NCI-H1930 (cell line): Measurements from ENCODE around the gene ABHD8.

Source experiments
- DNase-seq, 2 experiments: peaks; one replicate each; lab custom pipeline; 2025; lab: John Stamatoyannopoulos, UW

ABHD8 gene

DNA sequence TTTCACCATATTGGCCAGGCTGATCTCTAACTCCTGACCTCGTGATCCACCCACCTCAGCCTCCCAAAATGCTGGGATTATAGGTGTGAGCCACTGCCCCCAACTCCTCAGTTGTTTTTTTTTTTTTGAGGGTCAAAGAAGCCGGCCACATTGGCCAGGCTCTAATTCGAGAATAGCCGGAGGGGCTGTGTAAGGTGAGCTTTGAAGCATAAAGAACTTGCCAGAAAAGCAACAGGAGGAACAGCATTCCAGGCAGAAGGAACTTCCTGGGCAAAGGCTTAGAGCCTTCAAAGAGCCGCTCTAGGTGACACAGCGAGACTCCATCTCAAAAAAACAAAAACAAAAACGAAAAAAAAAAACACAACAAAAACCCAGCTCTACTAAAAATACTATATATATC, 37.2 kb downstream of the ABHD8 start:
- DNase-seq = no peak

DNA sequence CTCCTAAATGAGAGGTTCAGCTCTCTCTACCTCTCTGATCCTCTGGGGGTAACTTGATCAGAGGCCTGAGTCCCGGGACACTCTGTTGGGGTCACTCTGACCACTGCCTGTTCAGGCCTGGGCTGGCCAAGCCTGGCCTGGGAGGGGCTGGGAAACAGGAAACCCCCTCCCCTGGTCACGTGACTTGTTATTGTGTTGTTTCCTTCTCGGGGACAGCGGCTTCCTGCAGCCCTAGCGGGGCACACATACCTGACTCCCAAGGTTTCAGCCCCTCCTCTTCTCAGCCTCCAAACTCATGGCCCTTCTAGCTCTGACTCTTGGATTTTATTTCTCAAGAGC, 38.6 kb downstream of the ABHD8 start, which contains the start of gene USHBP1:
TSS of gene USHBP1 (minus strand) at position 105 of the 339 bp plus-strand sequence. CDS start 446 bp downstream, outside the sequence.
- DNase-seq = no peak

DNA sequence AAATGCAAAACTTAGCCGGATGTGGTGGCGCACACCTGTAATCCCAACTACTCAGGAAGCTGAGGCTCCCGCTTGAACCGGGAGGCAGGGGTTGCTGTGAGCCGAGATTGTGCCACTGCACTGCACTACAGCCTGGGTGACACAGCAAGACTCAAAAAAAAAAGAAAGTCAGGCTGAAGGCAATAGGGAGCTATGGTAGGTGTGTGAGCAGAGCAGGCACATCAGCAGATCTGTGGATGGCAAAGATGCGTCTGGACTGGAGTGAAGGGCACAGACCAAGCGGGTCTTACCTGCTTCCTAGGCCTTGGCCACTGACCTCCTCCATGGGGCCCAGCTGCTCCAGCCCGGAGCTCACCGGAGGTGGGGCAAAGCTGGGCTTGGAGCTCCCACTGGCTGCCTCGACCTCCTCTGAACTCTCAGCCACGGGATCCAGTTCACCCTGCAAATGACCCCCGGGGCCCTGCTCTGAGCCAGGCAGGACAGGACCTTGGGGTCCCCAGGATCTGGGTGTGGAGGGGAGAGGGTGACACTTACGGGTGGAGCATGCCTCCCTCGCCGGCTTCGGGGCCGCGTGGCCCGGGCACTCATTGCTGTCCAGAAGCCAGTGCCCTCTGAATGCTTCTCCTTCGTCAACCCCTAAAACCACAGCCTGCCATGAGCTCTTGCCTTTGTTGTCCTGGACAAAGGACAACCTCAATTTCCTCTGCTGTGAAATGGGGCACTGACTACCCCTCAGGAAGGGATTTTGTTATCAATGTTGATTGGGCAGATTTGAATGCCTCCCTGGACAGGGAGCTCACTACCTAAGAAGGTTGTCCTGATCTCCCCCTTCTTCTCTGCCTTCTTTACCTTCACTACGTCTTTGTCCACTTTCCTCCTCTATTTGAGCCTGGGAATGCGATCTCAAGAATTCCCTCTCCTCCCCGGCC, 39.2 kb downstream of the ABHD8 start:
- no peak for DNase-seq

DNA sequence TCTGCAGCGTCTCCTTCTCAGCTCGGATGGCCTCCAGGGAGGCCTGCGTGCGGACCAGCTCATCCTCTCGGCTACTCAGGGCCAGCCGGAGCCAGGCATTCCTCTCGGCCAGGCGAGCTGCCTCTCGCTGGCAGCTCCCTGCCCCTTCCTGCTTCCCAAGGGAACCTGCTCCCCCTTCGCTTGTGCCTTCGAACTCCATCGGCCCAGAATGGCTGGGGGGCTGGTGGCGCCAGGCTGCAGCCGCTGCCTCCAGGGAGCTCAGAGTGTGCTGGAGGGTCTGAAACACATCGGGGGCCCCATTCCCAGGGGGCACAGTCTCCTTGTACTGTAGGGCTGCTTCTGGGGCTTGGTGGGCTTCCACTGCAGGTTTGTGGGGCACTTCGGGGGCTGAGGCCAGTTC, 40.7 kb downstream of the ABHD8 start:
- no peak for DNase-seq

DNA sequence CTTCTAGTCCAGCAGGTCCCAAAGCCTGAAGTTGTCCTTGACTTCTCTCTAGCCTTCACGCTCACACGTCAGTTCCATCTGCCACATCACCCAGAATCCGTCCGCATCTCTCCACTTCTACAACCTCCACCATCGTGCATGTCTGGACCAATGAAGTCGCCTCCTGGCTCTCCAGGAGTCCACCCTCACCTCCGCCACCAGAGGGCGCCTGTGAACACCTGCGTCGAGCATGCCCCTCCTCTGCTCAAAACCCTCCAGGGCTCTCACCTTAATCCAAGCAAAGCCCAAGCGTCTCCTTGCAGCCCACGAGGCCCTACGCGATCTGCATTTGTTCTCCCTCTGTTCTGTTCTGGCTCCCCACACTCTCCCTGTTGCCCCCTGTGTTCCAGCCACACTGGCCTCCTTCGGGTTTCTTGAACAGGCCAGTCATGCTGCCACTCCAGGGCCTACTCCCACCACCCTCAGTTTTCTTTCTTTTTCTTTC, 42.3 kb downstream of the ABHD8 start:
- DNase-seq = peak; percentile 36 to 66

DNA sequence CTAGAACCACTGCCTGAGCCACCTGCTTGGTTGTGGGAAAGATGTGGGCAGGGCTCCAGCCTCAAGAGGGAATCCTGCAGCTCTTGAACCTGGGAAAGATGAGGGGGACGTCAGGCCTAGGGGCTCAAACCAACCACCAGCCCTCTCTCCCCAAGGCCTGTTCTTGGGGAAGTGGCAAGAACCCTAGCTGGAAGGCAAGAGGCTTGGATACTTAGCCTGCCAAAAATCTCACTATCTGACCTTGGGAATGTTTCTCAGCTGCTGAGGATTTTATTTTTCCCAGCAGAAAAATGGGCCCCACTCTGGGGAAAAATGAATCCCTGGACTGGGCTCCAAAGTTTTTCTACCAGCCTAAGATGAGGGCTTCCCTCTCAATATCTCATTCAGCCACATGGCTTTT, 43.3 kb downstream of the ABHD8 start:
- no peak for DNase-seq

DNA sequence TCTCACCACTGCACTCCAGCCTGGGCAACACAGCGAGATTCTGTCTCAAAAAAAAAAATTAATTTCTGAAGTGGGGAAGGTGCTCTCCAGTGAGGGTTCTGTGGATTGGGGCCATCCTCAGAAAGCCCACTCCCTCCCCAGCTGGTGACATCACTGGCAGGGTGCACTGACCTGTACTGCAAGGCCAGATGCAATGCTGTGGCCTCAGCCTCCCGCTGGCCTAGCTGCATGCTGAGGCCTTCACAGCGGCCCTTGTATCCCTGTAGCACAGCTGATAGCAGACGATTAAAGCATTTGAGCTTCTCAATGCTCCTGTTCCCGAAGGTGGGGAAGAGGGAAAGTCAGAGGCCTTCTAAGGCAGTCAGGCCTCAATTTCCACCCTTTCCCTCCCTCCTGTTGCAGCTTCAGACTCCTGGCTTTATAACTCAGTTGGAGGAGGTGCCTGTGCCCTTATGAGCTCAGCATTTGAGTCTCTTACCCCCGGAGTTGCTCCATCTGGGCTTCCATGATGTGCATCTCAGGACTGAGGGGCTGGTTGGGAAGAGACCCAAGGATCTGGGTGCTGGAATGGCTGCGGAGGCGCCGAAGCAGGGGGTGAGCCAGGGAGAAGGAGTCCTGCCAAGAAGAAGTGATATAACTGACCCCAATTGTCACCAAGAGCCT, 44.0 kb downstream of the ABHD8 start:
- DNase-seq = no peak

DNA sequence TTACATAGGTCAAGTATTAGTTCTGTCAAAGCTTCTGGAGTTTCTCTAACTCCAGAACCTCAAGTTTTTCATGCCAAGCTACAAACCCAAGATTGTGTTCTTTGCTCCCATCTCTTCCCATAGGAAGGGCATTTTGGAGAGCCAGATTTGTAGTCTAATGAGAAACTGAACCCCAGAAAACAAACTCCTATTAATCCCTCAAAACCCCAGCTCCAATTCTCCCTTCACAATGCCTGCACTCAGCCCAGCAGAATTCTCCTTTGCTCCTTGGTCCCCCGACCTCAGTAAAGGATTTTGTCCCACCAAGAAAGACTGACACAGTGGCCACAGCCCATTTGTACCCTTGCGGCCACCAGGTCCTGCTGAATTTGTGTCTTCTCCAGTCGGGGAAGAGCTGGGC, 47.1 kb downstream of the ABHD8 start:
- DNase-seq = no peak

DNA sequence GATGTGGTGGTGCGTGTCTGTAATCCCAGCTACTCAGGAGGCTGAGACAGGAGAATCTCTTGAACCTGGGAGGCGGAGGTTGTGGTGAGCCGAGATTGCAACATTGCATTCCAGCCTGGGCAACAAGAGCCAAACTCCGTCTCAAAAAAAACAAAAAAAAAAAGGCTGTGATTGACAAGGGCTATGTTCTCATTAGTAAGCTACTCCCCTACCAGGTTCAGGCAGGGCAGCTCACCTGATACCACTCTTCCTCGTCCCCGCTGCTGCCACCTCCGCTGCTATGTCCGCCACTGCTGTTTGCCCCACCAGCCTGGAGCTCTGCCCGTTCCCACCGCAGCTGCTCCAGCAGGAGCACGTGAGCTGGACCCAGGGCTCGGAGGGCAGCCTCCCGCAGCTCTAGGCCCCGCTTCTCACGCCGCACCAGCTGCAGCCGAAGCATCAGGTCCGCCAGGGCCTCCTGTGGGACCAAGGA, 48.0 kb downstream of the ABHD8 start:
- no peak for DNase-seq

DNA sequence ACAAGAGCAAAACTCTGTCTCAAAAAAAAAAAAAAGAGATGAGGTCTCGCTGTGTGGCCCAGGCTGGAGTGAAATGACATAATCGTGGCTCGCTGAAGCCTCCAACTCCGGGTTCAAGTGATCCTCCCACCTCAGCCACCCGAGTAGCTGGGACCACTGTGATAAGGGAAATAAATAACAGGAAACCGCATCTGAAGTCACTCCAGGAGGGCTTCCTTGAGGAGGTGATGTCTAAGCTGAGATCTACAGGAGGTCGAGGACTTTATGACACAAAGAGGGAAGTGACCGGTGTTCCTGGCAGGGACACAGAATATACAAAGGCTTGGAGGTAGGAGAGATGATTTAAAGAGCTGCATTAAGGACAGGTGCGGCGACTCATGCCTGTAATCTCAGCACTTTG, 48.6 kb downstream of the ABHD8 start:
- DNase-seq = no peak

DNA sequence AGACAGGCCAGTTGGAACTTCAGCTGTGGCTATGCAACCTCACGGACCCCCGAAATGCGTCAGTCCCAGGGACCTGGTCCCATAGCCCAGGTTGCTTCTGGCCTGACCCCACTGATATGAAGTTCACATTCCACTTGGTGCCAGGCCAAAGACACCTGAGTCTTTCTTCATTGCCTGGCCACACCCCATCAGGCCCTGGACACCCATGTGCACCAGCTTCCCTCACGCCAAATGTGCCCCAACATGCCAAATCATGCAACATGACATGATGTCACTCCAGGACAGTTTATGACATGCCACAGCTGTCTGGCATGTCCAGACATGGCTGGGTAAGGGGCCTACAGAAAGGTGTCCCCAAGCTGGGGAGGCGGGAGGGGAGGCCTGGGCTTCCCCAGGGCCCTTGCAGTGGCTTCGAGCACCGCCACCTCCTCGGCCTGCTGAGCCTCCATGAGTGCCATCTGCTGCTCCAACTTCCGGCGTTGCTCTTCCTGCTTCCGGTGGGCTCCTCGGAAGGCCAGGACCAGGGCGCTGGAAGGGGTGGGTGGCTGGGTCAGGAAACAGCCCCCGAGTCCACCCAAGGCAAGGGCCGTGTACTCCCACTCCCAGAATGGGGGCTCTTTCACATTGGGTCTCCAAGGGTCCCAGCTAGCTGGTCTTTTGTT, 53.2 kb downstream of the ABHD8 start:
- no peak for DNase-seq

DNA sequence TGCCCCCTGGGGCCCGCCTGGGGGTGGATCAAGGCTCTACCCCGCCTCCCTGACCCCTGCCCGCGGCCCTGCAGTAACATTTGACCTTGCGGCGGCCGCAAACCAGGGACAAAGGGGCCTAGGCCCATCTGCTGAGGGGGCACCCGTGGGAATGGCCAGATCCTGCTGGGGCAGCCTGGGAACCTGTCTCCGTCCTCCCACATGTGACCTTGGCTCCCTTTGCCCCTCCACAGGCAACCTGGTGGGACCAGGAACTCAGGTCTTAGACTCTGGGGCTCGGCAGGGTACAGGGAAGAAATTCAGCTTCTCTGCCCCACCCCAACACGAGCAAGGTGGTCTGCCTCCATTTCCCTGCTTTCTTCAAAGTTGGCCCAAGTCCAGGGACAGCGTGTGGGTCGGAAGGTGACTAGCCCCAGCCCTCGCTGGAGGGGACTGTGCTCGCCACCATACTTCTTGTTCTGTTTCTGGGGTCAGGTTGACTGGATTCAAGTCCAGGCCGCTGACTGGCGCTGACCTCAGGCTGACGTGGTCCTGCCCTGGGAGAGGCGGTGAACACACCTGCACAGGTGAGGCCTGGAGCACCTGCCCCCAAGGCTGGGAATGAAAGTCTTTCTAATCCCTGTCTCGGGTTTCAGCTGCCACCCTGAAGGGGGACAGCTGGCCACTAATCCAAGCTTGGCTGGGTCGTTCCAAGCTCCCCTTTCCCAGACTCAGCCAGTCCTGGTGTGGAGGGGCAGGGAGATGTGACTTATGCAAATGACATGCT, 55.0 kb downstream of the ABHD8 start:
- DNase-seq = no peak

DNA sequence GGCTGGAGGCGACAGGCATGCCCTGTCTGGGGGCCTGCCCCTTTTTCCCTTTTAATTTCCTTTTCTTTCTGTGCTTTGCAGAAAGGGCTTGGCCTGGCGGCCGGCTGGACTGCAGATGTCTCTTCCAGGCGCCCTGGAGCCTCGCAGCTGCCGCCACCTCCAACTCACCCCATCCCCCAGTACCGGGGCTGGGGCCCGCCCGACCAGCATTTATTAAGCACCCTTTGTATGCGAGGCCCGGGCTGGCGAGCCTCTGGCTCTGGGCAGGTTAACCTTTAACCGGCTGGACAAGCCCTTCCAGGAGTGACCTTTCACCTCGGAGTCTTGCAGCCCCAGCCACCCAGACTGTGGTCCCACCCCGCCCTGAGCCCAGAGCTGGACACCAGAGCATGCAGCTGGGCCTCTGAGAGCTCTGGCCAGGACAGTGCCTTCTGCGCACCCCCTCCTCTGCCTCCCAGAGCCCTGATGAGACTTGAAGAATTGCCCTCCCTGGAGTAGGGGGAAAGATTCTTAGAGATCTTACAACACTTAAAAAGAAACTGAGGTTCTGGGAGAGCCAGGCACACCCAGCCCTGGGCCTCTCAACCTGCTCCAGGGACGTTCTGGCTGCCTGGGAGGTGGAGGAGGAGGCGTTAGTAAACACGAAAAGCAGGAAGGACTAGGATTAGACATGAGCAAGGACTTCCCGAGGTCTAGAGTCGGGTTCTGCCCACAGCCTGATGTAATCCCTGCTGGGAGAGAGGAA, 56.4 kb downstream of the ABHD8 start:
- no peak for DNase-seq

DNA sequence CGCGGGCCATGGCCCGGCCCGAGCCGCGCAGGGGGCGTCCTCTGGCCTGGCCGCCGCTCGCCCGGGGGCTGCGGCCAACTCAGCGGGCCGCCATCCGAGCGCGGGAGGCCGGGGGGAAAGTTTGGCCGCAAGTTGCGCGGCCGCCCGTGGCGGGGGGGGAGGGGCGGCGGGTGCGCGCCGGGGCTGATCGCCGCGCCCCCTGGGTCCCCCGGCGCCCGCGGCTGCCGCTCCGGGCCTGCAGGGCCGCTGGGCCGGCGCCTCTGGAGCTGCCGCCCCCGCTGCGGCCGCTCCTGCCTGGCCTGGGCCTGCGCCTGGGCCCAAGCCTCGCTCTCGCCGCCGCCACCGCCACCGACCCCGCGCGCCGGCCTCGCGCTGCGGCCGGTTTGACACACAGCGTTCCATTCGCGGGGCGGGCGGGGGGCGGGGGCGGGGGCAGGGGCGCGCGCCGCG, 57.7 kb downstream of the ABHD8 start, which contains the start of gene NR2F6:
TSS of gene NR2F6 (minus strand) at position 385 of the 450 bp plus-strand sequence. CDS start 699 bp downstream, outside the sequence.
- DNase-seq = no peak

DNA sequence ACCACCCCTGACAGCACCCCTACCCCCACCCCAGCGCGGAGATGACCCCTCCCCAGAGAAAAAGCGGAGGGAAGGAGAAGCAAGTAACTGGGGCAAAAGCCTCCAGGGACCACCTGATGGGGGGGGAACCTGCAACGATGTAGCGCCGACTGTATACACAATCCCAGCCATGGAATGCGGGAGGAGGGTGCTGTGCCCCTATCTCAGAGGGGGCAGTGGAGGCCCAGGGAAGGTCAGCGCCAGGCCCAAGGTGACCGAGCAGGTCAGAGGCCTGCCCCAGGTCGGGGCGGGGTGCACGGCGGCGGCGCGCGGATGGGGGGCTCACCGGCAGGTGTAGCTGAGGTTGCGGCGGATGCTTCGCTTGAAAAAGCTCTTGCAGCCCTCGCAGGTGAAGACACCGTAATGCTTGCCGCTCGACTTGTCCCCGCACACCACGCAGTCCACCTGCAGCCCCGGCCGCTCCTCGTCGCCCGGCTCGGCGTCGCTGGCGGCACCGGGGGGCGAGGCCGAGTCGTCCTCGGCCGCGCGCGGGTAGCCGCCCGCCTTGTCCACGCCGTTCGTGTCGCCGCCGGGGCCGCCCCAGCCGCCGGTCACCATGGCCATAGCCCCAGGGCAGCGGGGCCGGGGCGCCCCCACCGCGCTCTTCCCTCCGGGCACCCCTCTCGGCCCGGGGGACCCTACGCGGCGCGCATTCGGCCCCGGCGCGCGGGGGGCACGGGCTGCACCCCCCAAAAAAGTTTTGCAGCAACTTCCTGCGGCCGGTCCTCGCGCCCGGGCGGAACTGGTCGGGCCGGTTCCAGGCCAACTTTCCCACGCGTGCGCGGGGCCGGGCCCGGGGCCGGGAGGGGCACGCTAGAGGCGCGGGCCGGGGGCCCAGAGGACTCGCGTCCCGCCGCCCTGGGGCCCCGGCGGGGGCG, 58.3 kb downstream of the ABHD8 start:
- no peak for DNase-seq

DNA sequence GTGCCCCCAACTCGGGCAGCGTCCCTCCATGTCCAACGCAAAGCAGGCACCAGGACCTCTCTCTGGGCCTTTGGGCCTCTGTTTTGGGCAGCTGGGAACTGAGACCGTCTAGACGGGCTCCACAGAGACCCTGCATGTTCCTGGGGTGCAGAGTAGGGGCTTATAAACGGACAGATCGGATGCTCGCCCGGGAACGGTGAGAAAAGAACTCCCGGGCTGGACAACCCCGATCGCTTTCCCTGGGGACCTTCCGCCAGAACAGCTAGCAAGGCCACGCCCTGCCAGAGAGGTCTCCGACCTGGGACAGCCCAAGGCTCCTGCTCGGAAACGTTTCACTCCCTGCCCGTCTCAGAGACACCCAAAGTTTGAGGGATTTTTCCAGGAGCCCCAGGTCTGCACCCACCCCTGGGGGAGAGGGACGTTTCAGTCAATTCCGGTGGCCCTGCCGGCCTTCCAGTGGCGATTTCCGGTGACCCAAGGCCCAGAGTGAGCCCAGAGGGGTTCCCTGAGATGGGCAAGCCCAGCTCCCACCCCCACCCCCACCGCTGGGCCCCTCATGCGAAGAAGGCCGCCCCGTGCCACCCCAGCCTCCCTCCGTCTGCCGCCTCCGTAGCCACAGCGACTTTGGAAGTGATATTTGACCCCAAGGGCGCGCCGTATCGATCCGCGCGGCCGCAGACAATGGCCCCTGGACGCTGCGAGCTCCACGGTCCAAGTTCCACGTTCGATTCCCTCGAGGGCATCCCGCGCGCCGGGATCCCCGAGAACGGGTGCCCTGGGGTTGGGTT, 59.2 kb downstream of the ABHD8 start:
- DNase-seq = no peak

DNA sequence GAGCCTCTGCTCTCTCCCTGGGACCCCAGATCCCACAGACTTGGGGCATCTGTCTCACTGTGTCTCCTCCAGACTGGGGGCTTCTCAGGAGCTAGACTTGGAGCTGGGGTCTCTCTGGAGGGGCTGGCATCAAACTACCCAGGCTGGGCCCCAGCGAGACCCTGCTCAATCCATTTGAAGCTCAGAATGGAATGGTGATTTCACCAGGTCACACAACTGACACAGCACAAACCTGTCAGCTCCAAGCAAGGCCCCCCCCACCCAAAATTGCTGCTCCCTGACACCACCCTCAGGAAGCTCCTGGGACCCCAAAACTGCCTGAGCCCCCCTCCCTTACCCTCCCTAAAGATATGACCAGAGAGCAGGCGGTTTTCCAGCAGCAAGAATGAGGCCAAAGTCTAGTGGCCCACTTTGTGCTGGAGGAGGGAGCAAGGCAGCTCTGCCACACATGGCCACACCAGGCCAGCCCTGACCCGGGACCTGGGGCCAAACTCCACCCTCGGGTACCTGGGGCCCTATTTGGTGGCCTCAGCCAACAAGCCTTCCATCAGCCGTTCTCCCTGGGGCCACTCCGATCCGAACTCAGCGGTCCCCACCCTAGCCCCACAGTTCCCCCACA, 59.9 kb downstream of the ABHD8 start:
- DNase-seq = no peak

DNA sequence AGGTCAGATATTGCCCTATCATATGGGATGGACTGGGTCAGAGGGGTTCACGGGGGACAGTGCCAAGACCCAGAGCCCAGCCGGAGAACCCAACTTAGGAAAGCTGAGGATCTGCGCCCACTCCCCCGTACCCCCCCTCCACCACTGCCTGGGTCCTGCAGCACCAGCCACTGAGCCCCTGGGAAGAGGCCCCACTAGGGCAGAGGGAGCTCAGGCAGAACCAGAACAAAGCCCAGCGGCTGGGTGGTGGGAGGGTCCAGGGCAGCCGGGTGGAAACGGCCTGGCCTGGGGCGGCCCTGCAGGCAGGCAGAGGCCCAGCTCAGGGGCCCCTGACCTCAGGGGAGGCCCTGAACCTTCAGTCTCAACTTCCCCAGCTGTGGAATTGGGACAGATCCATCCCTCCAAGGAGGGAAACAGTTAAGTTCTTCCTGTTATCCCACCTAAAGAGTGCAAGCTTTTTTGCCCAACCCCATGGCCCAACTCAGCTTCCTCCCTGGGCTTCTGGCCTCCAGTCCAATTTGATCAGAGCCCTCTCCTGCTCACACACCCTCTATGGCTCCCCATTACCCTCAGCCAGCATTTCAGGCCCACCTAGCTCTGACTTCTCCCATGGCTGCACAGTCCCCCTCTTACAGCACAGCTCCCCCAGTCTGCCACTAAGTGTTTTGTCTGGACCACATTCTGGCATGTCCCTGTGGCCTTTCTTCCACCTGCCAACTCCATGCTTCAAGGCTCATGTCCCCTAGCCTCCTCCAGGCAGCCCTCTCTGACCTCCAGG, 60.6 kb downstream of the ABHD8 start:
- no peak for DNase-seq
